ENCODE results near the gene CRYBB3.
"Not testable (repeated sequence)": the region's sequence is repeated elsewhere in the genome, so short reads cannot be mapped to it uniquely, and the experiment has no call there.

- TF ChIP-seq POLR2AphosphoS5 (IDR thresholded peaks at IDR 0.05); POLR2A (IDR thresholded peaks at IDR 0.05; ENCODE audit: low read depth); CTCF (IDR thresholded peaks at IDR 0.05): not testable (repeated sequence)
Measured at GRCh38 chr22:25204547-25204946, 4.9 kb downstream of the CRYBB3 start.

Measured in esophagus muscularis mucosa (tissue), 3 donors.